Measurements from ENCODE around the gene PRPF19.

PRPF19 gene

GRCh38 chr11:60852117-60852981, 54.0 kb downstream of the PRPF19 start:
- no peak overlapping the region for H3K4me2 ChIP-seq (ENCODE audit: low read length)
- H3K27me3 ChIP-seq (ENCODE audit: control insufficient read depth, low read length): no peaks in the 10 kb centered on the region
- no peaks in the 10 kb centered on the region for H4K20me1 ChIP-seq (ENCODE audit: control insufficient read depth, insufficient read depth, low read depth, low read length)
- TF ChIP-seq EZH2phosphoT487 (IDR thresholded peaks at IDR 0.05; ENCODE audit: borderline replicate concordance, low read length) (no peak), CTCF (IDR thresholded peaks at IDR 0.05; ENCODE audit: low read depth, low read length, poor library complexity, severe bottlenecking) (no peak)
- H3K4me1 ChIP-seq (ENCODE audit: control insufficient read depth, low read length): peaks cover 2% of the 10 kb centered on the region; the same call in 1 of the 2 replicates
- no peaks in the 10 kb centered on the region for H3F3A ChIP-seq (ENCODE audit: control insufficient read depth, insufficient read depth)
- H3K9me2 ChIP-seq (replicated peaks; ENCODE audit: control insufficient read depth, low read length): no peaks in the 10 kb centered on the region
- H3K9me3 ChIP-seq (ENCODE audit: control insufficient read depth, insufficient read depth, low read length): no peaks in the 10 kb centered on the region
- no peak overlapping the region for H3K27ac ChIP-seq (ENCODE audit: low read depth, low read length)
- H3K36me3 ChIP-seq (ENCODE audit: control insufficient read depth, low read length): peaks cover 49% of the 10 kb centered on the region
- H3K79me2 ChIP-seq (ENCODE audit: control insufficient read depth, low read length): peaks cover 4% of the 10 kb centered on the region
- H3K4me3 ChIP-seq (ENCODE audit: low read length): no peak overlapping the region

- Histone ChIP-seq H3K4me2 (ENCODE audit: low read length) (no peak overlapping the region), H3K4me3 (ENCODE audit: low read length) (no peak overlapping the region)
These were observed 54.9 kb downstream of the PRPF19 start for GRCh38 chr11:60851327-60852104.

More at GRCh38 chr11:60851327-60852104, 54.9 kb downstream of the PRPF19 start:
- H3K9me2 ChIP-seq (replicated peaks; ENCODE audit: control insufficient read depth, low read length): no peaks in the 10 kb centered on the region
- H4K20me1 ChIP-seq (ENCODE audit: control insufficient read depth, insufficient read depth, low read depth, low read length): no peaks in the 10 kb centered on the region
- TF ChIP-seq CTCF (IDR thresholded peaks at IDR 0.05; ENCODE audit: low read depth, low read length, poor library complexity, severe bottlenecking): no peak
- no peak for TF ChIP-seq EZH2phosphoT487 (IDR thresholded peaks at IDR 0.05; ENCODE audit: borderline replicate concordance, low read length)
- peaks cover 12% of the 10 kb centered on the region for H3K79me2 ChIP-seq (ENCODE audit: control insufficient read depth, low read length)
- peaks cover 2% of the 10 kb centered on the region; the same call in 1 of the 2 replicates for H3K4me1 ChIP-seq (ENCODE audit: control insufficient read depth, low read length)
- H3K9me3 ChIP-seq (ENCODE audit: control insufficient read depth, insufficient read depth, low read length): no peaks in the 10 kb centered on the region
- no peaks in the 10 kb centered on the region for H3F3A ChIP-seq (ENCODE audit: control insufficient read depth, insufficient read depth)
- no peaks in the 10 kb centered on the region for H3K27me3 ChIP-seq (ENCODE audit: control insufficient read depth, low read length)
- peaks cover 51% of the 10 kb centered on the region for H3K36me3 ChIP-seq (ENCODE audit: control insufficient read depth, low read length)
- H3K27ac ChIP-seq (ENCODE audit: low read depth, low read length): no peak overlapping the region
